Activated CD8-positive, alpha-beta memory T cell treated with anti-CD3 and anti-CD28 coated beads for 4 hours (primary cell): ENCODE results near the gene RRAD.

ENCODE experiments used
- DNase-seq, 2 donors: peaks; one replicate each; pipeline ENCODE4 v3.0.0-alpha.2; 2020; ENCODE audit warnings: low read depth in 2 of 2

RRAD gene

DNA sequence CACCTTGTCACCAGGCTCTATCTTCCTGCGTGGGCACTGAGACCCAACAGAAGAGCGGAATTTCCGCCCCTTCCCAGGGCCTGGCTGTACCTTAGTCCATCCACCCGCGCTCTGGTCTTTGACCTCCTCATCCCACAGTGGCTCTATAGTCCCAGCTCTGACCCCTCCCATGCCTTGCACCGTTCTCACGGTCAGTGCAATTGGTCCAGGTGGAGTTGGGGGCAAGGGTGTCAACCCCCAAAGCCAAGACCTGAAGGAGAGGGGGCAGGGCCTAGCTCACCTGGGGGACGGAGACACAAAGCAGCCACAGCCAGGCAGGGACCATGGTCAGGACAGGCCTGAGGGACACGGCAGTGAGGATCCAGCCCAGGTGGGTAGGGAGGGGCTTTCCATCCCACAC, 7.6 kb downstream of the RRAD start:
- DNase-seq: no peak

GRCh38 chr16:66916518-66916917, 8.8 kb downstream of the RRAD start:
- no peak for DNase-seq

DNA sequence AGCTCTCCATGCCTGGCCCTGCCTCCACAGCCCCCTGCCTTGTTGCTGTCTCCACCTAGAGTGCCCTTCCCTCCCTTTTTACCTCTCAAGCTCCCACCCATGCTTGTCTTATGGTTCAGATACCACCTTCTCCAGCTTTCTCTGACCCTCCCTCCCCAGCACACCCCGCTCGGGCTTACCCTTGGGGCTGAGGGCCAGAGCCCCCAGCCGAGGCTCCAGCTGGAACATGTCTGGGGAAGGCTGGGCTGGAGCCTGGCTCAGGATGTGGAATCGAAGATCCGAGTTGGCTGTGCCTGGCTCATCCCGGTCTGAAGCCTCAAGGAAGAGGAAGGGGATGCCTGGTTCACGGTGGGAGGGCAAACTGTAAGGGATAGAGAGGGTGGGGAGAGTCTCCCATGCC, 10.3 kb downstream of the RRAD start:
- no peak for DNase-seq

- DNase-seq: no peak
These were observed 10.8 kb downstream of the RRAD start for GRCh38 chr16:66914541-66914940.

DNA sequence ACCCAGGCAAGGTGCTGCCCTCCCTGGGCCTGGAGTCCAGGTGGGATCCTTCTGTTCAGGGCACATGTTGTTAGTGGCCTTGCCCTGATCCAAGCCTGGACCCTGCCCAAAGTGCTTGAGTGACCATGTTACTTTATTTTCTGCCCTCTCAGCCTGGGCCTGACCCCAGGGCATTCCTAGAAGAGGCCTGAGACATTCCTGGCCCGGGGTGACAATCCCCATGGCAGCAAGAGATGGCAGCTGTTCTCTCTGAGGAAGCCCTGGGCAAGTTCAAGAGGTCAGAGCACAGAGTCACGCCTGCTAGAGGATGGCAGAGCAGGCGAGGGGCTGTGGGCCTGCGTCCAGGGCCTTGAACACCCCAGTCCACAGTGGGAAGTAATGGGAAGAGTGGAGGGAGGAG, 11.6 kb downstream of the RRAD start:
- DNase-seq: no peak

DNA sequence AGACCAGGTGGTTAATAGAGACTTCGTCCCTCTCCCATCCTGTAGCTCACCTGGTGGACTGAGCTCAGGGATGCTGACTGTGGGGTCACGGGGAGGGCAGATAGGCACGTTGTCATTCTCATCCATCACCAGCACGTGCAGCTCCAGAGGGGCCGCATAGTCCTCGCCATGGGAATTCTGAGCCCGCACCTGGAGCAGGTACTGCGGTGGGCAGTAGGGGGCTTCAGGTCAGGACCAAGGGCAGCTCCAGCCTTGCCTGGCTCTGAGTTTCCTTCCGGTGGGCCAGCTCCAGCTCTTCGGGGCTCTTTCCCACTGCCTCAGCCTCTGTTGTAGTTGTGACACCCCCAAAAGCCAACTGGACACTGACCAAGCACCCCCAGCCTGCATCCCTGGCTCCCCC, 12.3 kb downstream of the RRAD start:
- DNase-seq: no peak

DNA sequence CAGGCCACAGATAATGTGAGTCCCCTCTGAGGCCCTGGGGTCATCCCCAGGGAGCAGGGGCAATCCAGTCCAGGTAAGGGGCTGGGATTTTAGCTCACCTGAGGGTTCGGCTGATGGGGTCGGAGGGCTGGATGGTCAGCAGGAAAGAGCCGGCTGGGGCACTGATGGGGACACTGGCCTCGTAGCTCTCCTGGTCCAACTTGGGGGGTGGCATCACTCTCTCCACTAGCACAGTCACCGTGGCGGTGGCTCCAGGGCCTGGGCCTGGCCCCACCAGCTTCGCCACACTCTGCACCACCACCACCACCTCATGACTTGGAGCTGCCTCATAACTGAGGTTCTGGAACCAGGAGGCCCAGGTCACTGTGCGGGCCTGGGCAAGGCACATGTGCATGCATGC, 13.5 kb downstream of the RRAD start:
- DNase-seq: no peak

GRCh38 chr16:66911112-66911511, 14.2 kb downstream of the RRAD start:
- no peak for DNase-seq

GRCh38 chr16:66910175-66910940, 15.0 kb downstream of the RRAD start:
- DNase-seq: no peak

GRCh38 chr16:66908762-66909559, 16.4 kb downstream of the RRAD start:
- DNase-seq: no peak

DNA sequence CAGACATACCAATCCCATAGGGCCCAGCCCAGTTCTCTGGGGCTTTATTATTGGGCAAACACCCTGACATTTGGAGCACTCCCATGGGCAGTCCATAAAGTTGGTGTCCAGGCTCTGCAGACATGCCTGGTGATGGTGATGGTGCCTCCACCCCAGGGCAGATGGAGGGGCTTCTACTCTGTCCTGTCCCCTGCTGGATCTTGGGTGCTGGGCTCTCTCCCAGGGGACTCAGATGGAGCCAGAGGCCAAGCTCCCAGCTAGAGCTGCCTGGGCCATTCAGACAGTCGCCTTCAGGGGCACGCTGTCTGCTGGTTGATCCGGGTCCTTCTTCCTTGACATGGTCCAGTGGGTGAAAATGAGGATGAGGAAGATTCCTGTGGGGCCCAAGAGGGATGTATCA, 17.2 kb downstream of the RRAD start:
- DNase-seq: no peak

DNA sequence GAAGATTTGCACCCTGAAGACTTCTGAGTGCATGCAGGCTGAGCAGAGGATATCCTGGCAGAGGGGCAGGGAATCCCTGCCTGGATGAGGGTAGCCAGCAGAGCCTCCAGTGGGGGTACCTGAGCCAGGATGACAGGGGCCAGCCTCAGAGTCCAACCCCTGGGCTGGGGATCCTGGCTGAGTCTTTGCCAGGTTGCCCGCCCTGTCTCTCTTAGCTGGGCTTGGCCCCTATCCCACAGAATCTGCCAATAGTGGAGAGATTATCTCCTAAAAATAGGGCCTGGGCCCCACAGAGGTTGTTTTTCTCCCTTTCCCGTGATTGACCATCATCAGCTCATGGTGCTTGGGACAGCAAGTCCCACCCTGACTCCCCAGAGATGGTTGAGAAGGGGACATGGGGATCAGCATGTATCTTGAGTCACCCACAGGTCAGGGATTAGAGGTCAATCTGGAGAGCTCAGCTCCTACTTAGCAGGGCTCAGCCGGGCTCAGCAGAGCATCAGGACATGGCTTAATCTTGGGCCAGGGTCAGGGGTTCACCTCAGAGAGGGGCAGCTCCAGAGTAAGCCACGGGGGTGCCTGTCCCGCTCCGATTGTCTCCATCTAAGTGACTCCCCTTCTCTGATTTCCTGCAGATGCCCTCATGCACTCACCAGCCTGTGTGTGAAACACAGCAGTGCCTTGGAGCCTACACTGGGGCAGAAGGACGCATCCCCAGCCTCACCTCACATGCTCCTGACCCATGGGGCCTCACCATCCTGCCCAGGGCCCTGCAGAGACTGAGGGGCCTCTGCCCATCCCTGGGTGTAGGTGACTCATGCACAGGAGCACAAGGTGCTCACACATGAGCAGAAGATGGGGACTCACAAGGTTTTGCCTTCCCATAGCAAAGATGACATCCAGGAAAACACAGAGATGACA, 18.2 kb downstream of the RRAD start:
- no peak for DNase-seq

- DNase-seq: no peak
These were observed 19.4 kb downstream of the RRAD start for GRCh38 chr16:66905633-66906539.

GRCh38 chr16:66904846-66905632, 20.3 kb downstream of the RRAD start:
- no peak for DNase-seq

DNA sequence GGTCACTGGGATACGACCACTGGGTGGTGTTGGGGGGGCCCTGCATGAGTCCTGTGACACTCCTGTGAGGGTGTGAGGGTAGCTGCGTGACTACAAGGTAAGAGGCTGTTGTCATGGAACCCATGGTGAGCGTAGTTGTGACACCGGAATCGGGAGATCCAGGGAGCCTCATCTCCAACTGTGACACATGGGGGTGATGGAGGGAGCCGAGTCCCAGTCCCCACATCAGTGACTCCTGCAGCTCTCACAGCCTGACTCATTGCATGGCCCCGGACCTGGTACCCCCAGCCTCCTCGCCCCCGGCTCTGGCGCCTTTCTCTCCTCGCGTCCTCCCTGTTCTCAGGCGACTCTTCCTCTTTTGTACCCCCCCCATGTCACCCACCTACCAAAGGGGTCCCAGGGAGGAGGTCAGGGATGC, 20.9 kb downstream of the RRAD start:
- DNase-seq: no peak

DNA sequence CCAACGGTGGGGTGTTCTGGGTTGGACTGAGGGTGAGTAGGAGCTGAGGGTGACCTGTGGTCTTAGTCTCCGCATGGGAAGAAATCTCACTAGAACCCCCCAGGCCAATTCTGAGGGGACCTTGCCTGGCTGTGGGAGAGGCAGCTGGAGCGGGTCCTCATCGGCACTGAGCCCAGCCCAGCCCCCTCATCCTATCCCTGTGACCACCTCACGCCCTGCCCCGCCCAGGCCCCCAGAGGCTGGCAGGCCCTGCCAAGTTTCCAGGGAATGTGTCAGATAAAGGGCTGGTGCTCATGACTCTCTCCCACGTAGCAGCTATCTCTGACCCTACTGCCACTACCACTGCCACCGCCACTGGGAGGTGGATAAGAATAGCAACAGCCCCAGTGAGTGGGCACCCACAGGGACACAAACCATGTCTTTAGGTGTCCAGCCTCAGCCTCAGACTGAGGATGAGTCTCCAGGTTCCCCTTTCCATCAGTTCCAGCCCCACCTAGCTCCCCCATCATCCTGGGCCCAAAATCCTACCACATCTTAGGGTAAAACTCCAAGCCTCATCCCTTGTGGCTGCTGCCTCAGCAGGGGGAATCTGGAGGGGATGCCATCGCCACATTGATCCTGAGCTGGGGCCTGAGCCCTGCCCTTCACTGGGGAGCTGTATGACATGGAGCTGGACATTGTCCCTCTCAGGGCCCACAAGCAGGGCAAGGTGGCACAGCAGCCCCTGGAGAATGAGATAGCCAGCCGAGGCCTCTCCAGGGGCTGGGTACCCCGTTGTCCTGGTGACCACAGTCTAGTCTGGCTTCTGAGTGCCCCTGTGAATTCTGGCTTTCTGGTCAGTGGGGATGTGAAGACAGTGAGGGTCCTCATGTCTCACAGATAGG, 21.5 kb downstream of the RRAD start:
- no peak for DNase-seq

- no peak for DNase-seq
These were observed 22.4 kb downstream of the RRAD start for GRCh38 chr16:66902648-66903543.

DNA sequence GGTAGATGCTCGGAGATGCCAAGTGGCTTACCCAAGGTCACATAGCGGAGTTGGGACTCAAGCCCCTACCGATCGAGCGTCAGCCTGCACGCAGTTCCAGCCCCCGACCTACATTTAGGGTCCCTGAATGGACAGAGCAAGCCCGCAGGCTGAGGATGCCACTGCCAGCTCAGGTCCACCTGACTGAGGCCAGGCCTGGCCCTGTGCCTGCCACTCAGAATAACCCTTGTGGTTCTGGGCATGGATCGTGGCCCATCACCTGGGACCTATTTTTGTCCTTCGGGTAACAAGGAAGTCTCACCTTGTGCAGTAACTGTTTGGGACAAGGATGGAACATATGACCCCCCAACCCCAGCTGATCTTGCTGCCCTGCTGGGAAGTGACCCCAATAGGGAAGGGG, 23.7 kb downstream of the RRAD start:
- no peak for DNase-seq
